Progenitor cell of endocrine pancreas (in vitro differentiated cells): ENCODE measurements around the gene DNAH11. TPM values are rescaled to one million over a fixed set of nuclear protein-coding genes. Genes with fewer than 3 reads are reported as not detected.

Experiments
- DNase-seq: peaks from one replicate; pipeline ENCODE4 v3.0.0; 2021; ENCODE audit warnings: low spot score; ENCODE audit not compliant: unreplicated experiment
- H3K27ac Mint-ChIP-seq: 2 replicates; pipeline ENCODE4 v1.8.0; 2021; ENCODE audit warnings: mild to moderate bottlenecking, moderate library complexity, mixed read lengths
- H3K27me3 Mint-ChIP-seq: 2 replicates; pipeline ENCODE4 v1.8.0; 2021; ENCODE audit warnings: mixed read lengths
- H3K36me3 Mint-ChIP-seq: 2 replicates; pipeline ENCODE4 v1.8.0; 2022; ENCODE audit warnings: mixed read lengths; ENCODE audit not compliant: insufficient read depth
- H3K4me1 Mint-ChIP-seq: 2 replicates; pipeline ENCODE4 v1.8.0; 2021; ENCODE audit warnings: low read depth, mixed read lengths
- H3K4me3 Mint-ChIP-seq: 2 replicates; pipeline ENCODE4 v1.8.0; 2021; ENCODE audit warnings: low read depth, mild to moderate bottlenecking, moderate library complexity, mixed read lengths
- H3K9me3 Mint-ChIP-seq: 2 replicates; pipeline ENCODE4 v1.8.0; 2021; ENCODE audit warnings: low read depth, mixed read lengths
- total RNA-seq: library from RNA; stranded (reverse); gene quantifications from 2 replicates; pipeline ENCODE4 v1.2.1, GENCODE V29; 2021
- TF ChIP-seq, protein P1 (sequence below): fragments of 200-600 bp; sonication (generic); IDR thresholded peaks from one replicate; pipeline ENCODE4 v1.5.0; 2021; ENCODE audit warnings: antibody characterized with exemption, mild to moderate bottlenecking; ENCODE audit not compliant: unreplicated experiment

Gene DNAH11
- total RNA-seq, 1 donor from 2014 or later = 1.6 TPM

DNA sequence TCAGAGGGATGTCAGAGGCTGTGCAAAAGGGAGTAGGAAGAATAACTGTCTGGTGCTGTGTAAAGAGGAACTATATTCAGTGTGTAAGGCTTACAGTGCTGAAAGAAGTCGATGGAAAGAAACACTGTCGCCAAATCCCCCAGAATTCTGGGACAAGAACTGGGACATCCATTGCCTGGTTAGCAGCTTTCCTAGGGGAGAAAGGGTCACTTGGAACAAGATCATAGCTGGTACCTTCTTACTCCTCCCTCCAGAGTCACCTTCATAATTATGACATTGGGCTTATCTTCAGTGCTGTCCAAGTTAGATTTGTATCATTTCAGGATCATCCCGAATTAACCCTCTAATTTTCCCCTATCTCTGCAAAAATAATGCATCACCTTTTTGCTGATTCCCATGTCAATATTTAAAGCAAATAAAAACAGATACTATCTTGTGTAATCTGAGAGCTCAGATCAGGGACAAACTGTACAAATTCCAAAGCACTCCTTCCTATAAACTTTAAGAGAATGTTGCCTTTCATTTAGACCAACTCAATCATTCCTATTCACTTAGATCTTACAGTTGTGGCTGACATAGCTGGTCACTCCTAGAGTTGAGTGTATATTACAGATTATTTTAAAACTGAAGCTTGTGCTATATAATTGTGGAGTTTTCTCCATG is 96.5 kb downstream of the DNAH11 start:
- H3K36me3 Mint-ChIP-seq = no peaks in the 10 kb centered on the region
- TF ChIP-seq, protein P1, sequence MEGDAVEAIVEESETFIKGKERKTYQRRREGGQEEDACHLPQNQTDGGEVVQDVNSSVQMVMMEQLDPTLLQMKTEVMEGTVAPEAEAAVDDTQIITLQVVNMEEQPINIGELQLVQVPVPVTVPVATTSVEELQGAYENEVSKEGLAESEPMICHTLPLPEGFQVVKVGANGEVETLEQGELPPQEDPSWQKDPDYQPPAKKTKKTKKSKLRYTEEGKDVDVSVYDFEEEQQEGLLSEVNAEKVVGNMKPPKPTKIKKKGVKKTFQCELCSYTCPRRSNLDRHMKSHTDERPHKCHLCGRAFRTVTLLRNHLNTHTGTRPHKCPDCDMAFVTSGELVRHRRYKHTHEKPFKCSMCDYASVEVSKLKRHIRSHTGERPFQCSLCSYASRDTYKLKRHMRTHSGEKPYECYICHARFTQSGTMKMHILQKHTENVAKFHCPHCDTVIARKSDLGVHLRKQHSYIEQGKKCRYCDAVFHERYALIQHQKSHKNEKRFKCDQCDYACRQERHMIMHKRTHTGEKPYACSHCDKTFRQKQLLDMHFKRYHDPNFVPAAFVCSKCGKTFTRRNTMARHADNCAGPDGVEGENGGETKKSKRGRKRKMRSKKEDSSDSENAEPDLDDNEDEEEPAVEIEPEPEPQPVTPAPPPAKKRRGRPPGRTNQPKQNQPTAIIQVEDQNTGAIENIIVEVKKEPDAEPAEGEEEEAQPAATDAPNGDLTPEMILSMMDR = no peak
- no peak overlapping the region for H3K27ac Mint-ChIP-seq

DNA sequence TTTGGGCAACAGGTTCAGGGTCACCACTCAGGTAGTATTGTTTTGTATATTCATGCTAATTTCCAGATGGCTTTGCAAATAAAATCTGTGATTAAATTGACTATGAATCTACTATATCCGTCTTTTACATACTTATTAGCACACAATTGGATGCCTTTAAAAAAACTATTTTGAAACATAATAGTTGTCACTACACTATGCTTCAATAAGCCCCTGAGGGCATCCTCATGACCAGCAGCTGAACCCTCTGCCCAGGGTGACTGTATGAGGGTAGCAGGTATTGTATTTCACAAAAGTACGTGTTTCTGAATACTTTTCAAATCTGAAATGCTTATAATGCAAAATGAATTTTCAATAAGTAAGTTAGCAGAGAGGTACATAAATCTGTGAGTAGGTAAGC is 97.3 kb downstream of the DNAH11 start:
- peaks cover 7% of the 10 kb centered on the region for H3K4me1 Mint-ChIP-seq
- H3K9me3 Mint-ChIP-seq = no peaks in the 10 kb centered on the region
- H3K4me3 Mint-ChIP-seq = no peak overlapping the region
- no peaks in the 10 kb centered on the region for H3K36me3 Mint-ChIP-seq
- no peak for DNase-seq
- TF ChIP-seq, protein P1 = no peak
- no peaks in the 10 kb centered on the region for H3K27me3 Mint-ChIP-seq
- H3K27ac Mint-ChIP-seq = no peak overlapping the region

More for the DNA sequence above, 96.5 kb downstream of the DNAH11 start:
- no peak for DNase-seq
- Mint-ChIP-seq H3K4me1 (peaks cover 7% of the 10 kb centered on the region), H3K4me3 (no peak overlapping the region), H3K27me3 (no peaks in the 10 kb centered on the region), H3K9me3 (no peaks in the 10 kb centered on the region)

DNA sequence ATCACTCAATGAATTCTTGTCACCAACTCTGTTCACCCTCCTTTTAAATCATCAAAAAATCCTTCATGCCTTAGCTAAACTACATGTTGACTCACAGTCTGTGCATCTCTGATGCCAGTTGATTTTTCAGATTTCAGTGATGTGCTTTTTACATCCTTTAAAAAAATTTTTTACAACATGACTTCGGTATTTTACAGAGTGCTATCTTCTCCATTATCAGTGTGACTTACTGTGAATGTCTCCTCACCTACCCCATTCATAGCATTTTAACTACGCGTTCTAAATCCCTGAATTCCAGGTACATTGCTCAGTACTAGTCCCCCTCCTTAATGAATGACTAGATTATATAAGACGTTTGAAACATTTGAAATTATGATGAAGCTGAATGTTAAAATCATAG is 98.7 kb downstream of the DNAH11 start:
- H3K4me1 Mint-ChIP-seq = peaks cover 7% of the 10 kb centered on the region
- no peaks in the 10 kb centered on the region for H3K36me3 Mint-ChIP-seq
- H3K4me3 Mint-ChIP-seq = no peak overlapping the region
- no peaks in the 10 kb centered on the region for H3K27me3 Mint-ChIP-seq
- no peak for DNase-seq
- H3K27ac Mint-ChIP-seq = no peak overlapping the region
- H3K9me3 Mint-ChIP-seq = peaks cover 5% of the 10 kb centered on the region
- TF ChIP-seq, protein P1 = no peak

DNA sequence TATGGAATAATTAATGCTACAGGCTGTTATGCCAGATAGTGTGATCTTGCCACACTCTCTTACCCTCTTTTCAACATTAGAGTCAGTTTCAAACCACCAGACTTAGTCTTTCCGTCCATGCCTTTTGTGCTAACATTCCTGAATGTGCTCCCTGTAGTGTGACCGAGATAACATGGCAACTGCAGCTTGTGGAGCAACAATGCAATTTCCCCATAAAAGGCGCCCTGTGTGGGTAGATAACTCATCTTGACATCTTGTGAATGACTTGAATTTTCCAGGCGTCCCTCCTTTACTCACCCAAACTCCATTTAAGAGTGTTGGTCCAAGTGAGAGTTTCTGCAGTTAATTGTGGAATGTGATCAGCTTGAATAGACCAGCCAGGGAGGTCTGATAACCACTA is 99.6 kb downstream of the DNAH11 start:
- peaks cover 9% of the 10 kb centered on the region for H3K9me3 Mint-ChIP-seq
- no peak for DNase-seq
- peaks cover 7% of the 10 kb centered on the region for H3K4me1 Mint-ChIP-seq
- no peaks in the 10 kb centered on the region for H3K27me3 Mint-ChIP-seq
- TF ChIP-seq, protein P1 = no peak
- H3K4me3 Mint-ChIP-seq = no peak overlapping the region
- peaks cover 1% of the 10 kb centered on the region for H3K36me3 Mint-ChIP-seq
- no peak overlapping the region for H3K27ac Mint-ChIP-seq

DNA sequence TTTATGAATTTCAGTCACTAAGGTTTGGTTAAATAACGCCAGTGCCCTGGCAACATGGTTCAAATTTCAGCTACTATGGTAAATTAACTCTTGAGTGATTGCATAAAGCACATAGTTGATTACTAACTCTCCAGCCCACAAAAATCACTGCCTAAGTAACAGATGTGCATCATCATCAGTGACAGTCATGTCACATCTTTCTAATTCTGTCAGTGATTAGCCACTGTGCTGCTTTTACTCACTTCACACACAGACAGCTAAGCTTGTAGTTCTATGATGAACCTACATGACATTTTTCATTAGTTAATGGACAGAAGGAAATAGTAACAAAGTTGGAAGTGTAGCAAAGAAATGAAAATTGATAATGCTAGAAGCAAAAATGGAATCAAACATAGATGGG is 108.9 kb downstream of the DNAH11 start:
- Mint-ChIP-seq H3K4me1 (no peaks in the 10 kb centered on the region), H3K4me3 (no peak overlapping the region), H3K36me3 (peaks cover 1% of the 10 kb centered on the region), H3K9me3 (peaks cover 10% of the 10 kb centered on the region), H3K27me3 (no peaks in the 10 kb centered on the region), H3K27ac (no peak overlapping the region)
- TF ChIP-seq, protein P1 = no peak
- no peak for DNase-seq
